A673 (cell line): ENCODE results near the gene NAALADL2. TPM values are rescaled to one million over a fixed set of nuclear protein-coding genes. Genes with fewer than 3 reads are reported as not detected.

Source experiments
- BruUV-seq: library from RNA; stranded (reverse); fragments of 400-500 nt; replicated peaks from 2 replicates; lab custom pipeline; 2021; lab: Mats Ljungman, UMichigan
- CTCF ChIA-PET: fragments of 300-600 bp; sonication (Branson Sonifier 250); formaldehyde crosslinking; loops from one replicate; lab custom pipeline; 2022; ENCODE audit warnings: antibody characterized with exemption; lab: Charles Lee
- POLR2A ChIA-PET: fragments of 300-600 bp; sonication (Branson Sonifier 250); formaldehyde crosslinking; loops from one replicate; lab custom pipeline; 2022; ENCODE audit warnings: antibody characterized with exemption; ENCODE audit not compliant: low non-redundant PET; lab: Charles Lee
- DNase-seq: peaks from one replicate; pipeline ENCODE4 v3.0.0-alpha.2; 2015; ENCODE audit warnings: low spot score
- H3K27ac ChIP-seq: fragments of 200-600 bp; sonication (generic); 2 replicates; pipeline ENCODE4 v1.5.1; 2016; ENCODE audit warnings: mixed run types, low read depth, mild to moderate bottlenecking, mixed read lengths, antibody characterized with exemption, low read length; ENCODE audit not compliant: poor library complexity, severe bottlenecking
- H3K27me3 ChIP-seq: fragments of 200-600 bp; sonication (generic); replicated peaks from 2 replicates; pipeline ENCODE4 v1.6.1; 2017; ENCODE audit warnings: mixed run types, low read depth, mild to moderate bottlenecking, mixed read lengths, antibody characterized with exemption, low read length; ENCODE audit not compliant: insufficient read depth, poor library complexity
- H3K36me3 ChIP-seq: fragments of 200-600 bp; sonication (generic); 2 replicates; pipeline ENCODE4 v1.6.1; 2016; ENCODE audit warnings: mixed run types, mild to moderate bottlenecking, mixed read lengths, antibody characterized with exemption, low read length; ENCODE audit not compliant: insufficient read depth, poor library complexity, severe bottlenecking
- H3K4me1 ChIP-seq: fragments of 200-600 bp; sonication (generic); 2 replicates; pipeline ENCODE4 v1.6.1; 2017; ENCODE audit warnings: mixed run types, mild to moderate bottlenecking, mixed read lengths, antibody characterized with exemption, low read length; ENCODE audit not compliant: insufficient read depth, poor library complexity, severe bottlenecking
- H3K4me3 ChIP-seq: fragments of 200-600 bp; sonication (generic); 2 replicates; pipeline ENCODE4 v1.5.1; 2016; ENCODE audit warnings: low read depth, mixed run types, mild to moderate bottlenecking, mixed read lengths, low read length; ENCODE audit not compliant: poor library complexity, severe bottlenecking
- H3K9me3 ChIP-seq: fragments of 200-600 bp; sonication (generic); 2 replicates; pipeline ENCODE4 v1.6.1; 2016; ENCODE audit warnings: mixed run types, low read depth, mild to moderate bottlenecking, mixed read lengths, antibody characterized with exemption, low read length; ENCODE audit not compliant: poor library complexity, severe bottlenecking
- EZH2 ChIP-seq: fragments of 200-600 bp; sonication (generic); IDR thresholded peaks from 2 replicates; pipeline ENCODE4 v1.6.1; 2017; ENCODE audit warnings: borderline replicate concordance, low read depth, mild to moderate bottlenecking, mixed read lengths, antibody characterized with exemption, low read length; ENCODE audit not compliant: poor library complexity, severe bottlenecking
- intact Hi-C: fragments of 100-400 bp; cut with micrococcal nuclease; formaldehyde crosslinking; loops from one replicate; pipeline ENCODE4 v1.10.0; 2022; ENCODE audit not compliant: unreplicated experiment
- total RNA-seq: library from RNA; stranded (reverse); gene quantifications from 2 replicates; pipeline ENCODE4 v1.2.3, GENCODE V29; 2021
- TF ChIP-seq, protein P1 (sequence below): fragments of 300-800, 200-600 bp; sonication (generic); conservative IDR thresholded peaks from 2 replicates; pipeline ENCODE4 v1.5.1; 2017; ENCODE audit warnings: low read depth, mild to moderate bottlenecking, antibody characterized with exemption, low read length, moderate library complexity, mixed read lengths

Gene NAALADL2
- total RNA-seq, 1 experiment from 2014 or later = 0.64 TPM

GRCh38 chr3:175278680-175279079, 419.5 kb downstream of the NAALADL2 start:
- ChIA-PET POLR2A (no interaction called here), CTCF (no interaction called here)

DNA sequence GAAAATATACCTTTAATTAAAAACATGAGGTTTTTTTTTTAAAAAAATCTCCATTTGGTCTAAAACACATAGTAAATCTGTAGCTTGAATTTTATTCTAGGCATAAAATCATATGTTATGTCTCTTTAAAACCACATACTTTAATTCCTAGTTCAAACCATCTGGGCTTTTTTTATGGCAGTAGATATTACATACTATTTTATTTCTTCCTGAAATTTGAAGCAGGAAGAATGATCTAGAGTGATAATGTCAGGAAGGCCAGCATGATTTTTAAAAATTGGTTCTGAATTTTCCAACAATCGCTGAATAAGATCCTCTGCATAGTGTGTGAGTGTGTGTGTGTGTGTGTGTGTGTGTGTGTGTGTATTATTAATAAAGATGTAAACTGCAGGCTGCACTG, 420.3 kb downstream of the NAALADL2 start:
- no TSS peak for BruUV-seq
- no peak for DNase-seq
- POLR2A ChIA-PET = no interaction called here

More at GRCh38 chr3:175278680-175279079, 419.5 kb downstream of the NAALADL2 start:
- no TSS peak for BruUV-seq
- Histone ChIP-seq H3K27me3 (no peaks in the 10 kb centered on the region), H3K4me1 (no peaks in the 10 kb centered on the region), H3K36me3 (no peaks in the 10 kb centered on the region), H3K4me3 (no peak overlapping the region), H3K27ac (no peak overlapping the region), H3K9me3 (no peaks in the 10 kb centered on the region)
- no peak for TF ChIP-seq EZH2
- TF ChIP-seq, protein P1, sequence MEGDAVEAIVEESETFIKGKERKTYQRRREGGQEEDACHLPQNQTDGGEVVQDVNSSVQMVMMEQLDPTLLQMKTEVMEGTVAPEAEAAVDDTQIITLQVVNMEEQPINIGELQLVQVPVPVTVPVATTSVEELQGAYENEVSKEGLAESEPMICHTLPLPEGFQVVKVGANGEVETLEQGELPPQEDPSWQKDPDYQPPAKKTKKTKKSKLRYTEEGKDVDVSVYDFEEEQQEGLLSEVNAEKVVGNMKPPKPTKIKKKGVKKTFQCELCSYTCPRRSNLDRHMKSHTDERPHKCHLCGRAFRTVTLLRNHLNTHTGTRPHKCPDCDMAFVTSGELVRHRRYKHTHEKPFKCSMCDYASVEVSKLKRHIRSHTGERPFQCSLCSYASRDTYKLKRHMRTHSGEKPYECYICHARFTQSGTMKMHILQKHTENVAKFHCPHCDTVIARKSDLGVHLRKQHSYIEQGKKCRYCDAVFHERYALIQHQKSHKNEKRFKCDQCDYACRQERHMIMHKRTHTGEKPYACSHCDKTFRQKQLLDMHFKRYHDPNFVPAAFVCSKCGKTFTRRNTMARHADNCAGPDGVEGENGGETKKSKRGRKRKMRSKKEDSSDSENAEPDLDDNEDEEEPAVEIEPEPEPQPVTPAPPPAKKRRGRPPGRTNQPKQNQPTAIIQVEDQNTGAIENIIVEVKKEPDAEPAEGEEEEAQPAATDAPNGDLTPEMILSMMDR = no peak
- DNase-seq = no peak
- intact Hi-C loops = no loop called here

GRCh38 chr3:175279911-175280310, 420.8 kb downstream of the NAALADL2 start:
- no peak for DNase-seq
- H3K9me3 ChIP-seq = no peaks in the 10 kb centered on the region
- ChIA-PET POLR2A (no interaction called here), CTCF (no interaction called here)
- no peak for TF ChIP-seq EZH2
- no peak overlapping the region for H3K27ac ChIP-seq
- no peaks in the 10 kb centered on the region for H3K4me1 ChIP-seq
- no peak overlapping the region for H3K4me3 ChIP-seq
- no peaks in the 10 kb centered on the region for H3K36me3 ChIP-seq
- BruUV-seq = no TSS peak
- intact Hi-C loops = no loop called here
- no peaks in the 10 kb centered on the region for H3K27me3 ChIP-seq

More for the DNA sequence above, 420.3 kb downstream of the NAALADL2 start:
- CTCF ChIA-PET = no interaction called here
- Histone ChIP-seq H3K27ac (no peak overlapping the region), H3K4me1 (no peaks in the 10 kb centered on the region), H3K4me3 (no peak overlapping the region), H3K36me3 (no peaks in the 10 kb centered on the region), H3K27me3 (no peaks in the 10 kb centered on the region), H3K9me3 (no peaks in the 10 kb centered on the region)
- intact Hi-C loops = no loop called here
- TF ChIP-seq, protein P1 = no peak
- TF ChIP-seq EZH2 = no peak

DNA sequence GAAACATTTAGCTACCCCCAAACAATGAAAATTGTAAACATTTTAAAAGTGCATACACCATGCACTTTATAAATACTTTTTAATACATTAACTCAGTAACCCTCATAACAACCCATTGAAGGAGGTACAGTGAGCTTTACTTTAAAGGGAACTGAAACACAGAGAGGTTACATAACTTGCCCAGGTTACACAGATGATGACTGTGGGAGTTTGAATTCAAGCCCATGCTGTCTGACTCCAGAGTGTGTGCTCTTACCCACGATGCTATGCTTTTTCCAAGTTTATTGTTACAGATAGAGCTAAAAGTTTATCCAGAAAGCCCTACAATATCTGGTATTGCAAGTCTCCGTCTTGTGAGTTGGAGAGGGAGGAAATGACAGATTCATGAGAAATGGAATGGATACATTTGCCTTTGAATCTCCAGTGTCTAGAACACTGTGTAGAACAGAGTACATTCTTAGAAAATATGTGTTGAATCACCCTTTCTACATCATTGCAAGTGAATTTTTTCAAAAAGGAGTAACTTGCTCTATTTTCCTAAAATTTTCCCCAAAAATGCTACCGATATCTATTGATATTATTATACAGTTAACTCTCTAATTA, 428.3 kb downstream of the NAALADL2 start:
- BruUV-seq = no TSS peak
- DNase-seq = no peak
- Histone ChIP-seq H3K4me1 (no peaks in the 10 kb centered on the region), H3K9me3 (no peaks in the 10 kb centered on the region), H3K27ac (no peak overlapping the region), H3K27me3 (no peaks in the 10 kb centered on the region), H3K36me3 (no peaks in the 10 kb centered on the region), H3K4me3 (no peak overlapping the region)
- intact Hi-C loops = no loop called here
- ChIA-PET POLR2A (no interaction called here), CTCF (interaction anchor here (0.5 kb wide), 1 partner anchor 17 kb away, joined by 3 read pairs; no protein-coding TSS in a partner anchor)
- no peak for TF ChIP-seq EZH2
- TF ChIP-seq, protein P1 = no peak
